ENCODE data around the gene LRRC73.

Gene LRRC73

GRCh38 chr6:43502666-43503065 is 7.5 kb downstream of the LRRC73 start:
- no peak for TF ChIP-seq FOXP2 (optimal IDR thresholded peaks at IDR 0.05; ENCODE audit: borderline replicate concordance, extremely low read depth, extremely low read length, insufficient read depth)
- TF ChIP-seq POLR2AphosphoS5 (IDR thresholded peaks at IDR 0.05; ENCODE audit: low read depth, low read length): no peak
- TF ChIP-seq TAF1 (IDR thresholded peaks at IDR 0.05; ENCODE audit: borderline replicate concordance, insufficient read depth, low read length): no peak
- TF ChIP-seq SIN3A (IDR thresholded peaks at IDR 0.05; ENCODE audit: borderline replicate concordance, insufficient read depth, low read length): no peak
- TF ChIP-seq, protein P1, sequence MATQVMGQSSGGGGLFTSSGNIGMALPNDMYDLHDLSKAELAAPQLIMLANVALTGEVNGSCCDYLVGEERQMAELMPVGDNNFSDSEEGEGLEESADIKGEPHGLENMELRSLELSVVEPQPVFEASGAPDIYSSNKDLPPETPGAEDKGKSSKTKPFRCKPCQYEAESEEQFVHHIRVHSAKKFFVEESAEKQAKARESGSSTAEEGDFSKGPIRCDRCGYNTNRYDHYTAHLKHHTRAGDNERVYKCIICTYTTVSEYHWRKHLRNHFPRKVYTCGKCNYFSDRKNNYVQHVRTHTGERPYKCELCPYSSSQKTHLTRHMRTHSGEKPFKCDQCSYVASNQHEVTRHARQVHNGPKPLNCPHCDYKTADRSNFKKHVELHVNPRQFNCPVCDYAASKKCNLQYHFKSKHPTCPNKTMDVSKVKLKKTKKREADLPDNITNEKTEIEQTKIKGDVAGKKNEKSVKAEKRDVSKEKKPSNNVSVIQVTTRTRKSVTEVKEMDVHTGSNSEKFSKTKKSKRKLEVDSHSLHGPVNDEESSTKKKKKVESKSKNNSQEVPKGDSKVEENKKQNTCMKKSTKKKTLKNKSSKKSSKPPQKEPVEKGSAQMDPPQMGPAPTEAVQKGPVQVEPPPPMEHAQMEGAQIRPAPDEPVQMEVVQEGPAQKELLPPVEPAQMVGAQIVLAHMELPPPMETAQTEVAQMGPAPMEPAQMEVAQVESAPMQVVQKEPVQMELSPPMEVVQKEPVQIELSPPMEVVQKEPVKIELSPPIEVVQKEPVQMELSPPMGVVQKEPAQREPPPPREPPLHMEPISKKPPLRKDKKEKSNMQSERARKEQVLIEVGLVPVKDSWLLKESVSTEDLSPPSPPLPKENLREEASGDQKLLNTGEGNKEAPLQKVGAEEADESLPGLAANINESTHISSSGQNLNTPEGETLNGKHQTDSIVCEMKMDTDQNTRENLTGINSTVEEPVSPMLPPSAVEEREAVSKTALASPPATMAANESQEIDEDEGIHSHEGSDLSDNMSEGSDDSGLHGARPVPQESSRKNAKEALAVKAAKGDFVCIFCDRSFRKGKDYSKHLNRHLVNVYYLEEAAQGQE (IDR thresholded peaks at IDR 0.05; ENCODE audit: insufficient read depth in 1 of 2, low read depth in 2 of 2, low read length in 2 of 2): no peak

GRCh38 chr6:43500921-43501320 is 9.2 kb downstream of the LRRC73 start:
- TF ChIP-seq POLR2AphosphoS5 (IDR thresholded peaks at IDR 0.05; ENCODE audit: low read depth, low read length) (no peak), TAF1 (IDR thresholded peaks at IDR 0.05; ENCODE audit: borderline replicate concordance, insufficient read depth, low read length) (no peak), FOXP2 (optimal IDR thresholded peaks at IDR 0.05; ENCODE audit: borderline replicate concordance, extremely low read depth, extremely low read length, insufficient read depth) (no peak), SIN3A (IDR thresholded peaks at IDR 0.05; ENCODE audit: borderline replicate concordance, insufficient read depth, low read length) (no peak)
- TF ChIP-seq, protein P1 (IDR thresholded peaks at IDR 0.05; ENCODE audit: insufficient read depth in 1 of 2, low read depth in 2 of 2, low read length in 2 of 2): no peak

DNA sequence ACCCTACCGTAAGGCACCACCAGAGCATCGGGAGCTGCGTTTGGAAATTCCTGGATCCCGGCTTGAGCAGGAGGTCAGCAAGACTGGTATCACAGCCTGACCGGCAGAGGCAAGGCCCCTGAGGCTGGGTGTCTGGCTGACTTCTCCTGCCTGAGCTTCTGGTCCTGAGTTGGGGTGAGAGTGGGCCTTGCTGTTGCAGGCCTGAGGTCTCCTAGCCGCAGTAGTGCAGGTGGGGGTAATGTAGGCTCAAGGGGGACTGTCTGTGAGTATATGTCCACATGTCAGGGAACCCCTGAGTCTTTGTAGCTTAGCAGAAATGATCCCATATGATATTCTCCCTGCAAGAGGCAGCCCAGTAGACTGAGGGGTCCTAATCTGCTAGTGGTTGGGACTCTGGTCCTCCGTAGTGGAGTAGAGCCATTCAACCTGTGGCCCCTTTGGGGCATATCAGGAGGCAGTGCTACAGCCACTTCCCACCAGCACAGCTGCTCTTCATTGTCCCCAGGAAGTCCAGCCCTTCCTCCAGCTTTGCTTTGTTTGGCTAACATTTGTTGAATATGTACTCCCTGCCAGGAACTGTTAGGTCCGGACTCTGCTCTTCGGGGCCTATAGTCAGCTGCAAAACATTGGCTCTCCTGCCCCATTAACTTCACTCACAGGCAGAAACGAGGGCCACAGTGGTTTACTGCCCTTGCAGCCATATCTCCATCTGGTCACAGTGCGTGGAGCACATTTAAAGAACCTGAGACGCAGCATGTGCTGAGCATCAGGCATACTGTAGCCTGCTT is 10.9 kb downstream of the LRRC73 start:
- TF ChIP-seq FOXP2 (optimal IDR thresholded peaks at IDR 0.05; ENCODE audit: borderline replicate concordance, extremely low read depth, extremely low read length, insufficient read depth): peak; percentile 32
- TF ChIP-seq SIN3A (IDR thresholded peaks at IDR 0.05; ENCODE audit: borderline replicate concordance, insufficient read depth, low read length): peak; percentile 62; the same call in 1 of the 2 replicates
- TF ChIP-seq POLR2AphosphoS5 (IDR thresholded peaks at IDR 0.05; ENCODE audit: low read depth, low read length): no peak
- TF ChIP-seq, protein P1 (IDR thresholded peaks at IDR 0.05; ENCODE audit: insufficient read depth in 1 of 2, low read depth in 2 of 2, low read length in 2 of 2): peak in 1 of 2 experiments; percentile 69; a peak in 1 of 4 replicates
- TF ChIP-seq TAF1 (IDR thresholded peaks at IDR 0.05; ENCODE audit: borderline replicate concordance, insufficient read depth, low read length): peak; percentile 14; the same call in 1 of the 2 replicates

DNA sequence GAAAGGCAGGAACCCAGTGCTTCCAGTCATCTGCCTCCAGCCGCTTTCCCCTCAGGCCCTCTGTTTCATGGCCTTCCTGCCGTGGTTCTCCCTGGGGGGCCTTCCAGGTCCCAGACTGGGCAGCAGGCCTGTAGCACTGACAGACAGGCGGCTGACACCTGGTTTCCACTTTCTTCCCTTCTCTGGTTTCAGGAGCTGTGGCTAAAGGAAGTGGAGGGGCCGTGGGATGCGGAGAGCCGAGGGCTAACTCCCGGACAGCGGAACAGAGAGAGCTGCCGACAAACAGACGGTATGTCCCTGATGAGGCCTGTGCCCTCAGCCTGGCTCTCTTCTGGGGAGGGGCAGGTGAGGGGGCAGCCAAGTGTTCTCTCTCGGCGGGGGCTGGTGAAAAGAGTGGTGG is 12.5 kb downstream of the LRRC73 start:
- TF ChIP-seq POLR2AphosphoS5 (IDR thresholded peaks at IDR 0.05; ENCODE audit: low read depth, low read length): no peak
- no peak for TF ChIP-seq TAF1 (IDR thresholded peaks at IDR 0.05; ENCODE audit: borderline replicate concordance, insufficient read depth, low read length)
- TF ChIP-seq, protein P1 (IDR thresholded peaks at IDR 0.05; ENCODE audit: insufficient read depth in 1 of 2, low read depth in 2 of 2, low read length in 2 of 2): no peak
- TF ChIP-seq FOXP2 (optimal IDR thresholded peaks at IDR 0.05; ENCODE audit: borderline replicate concordance, extremely low read depth, extremely low read length, insufficient read depth): no peak
- no peak for TF ChIP-seq SIN3A (IDR thresholded peaks at IDR 0.05; ENCODE audit: borderline replicate concordance, insufficient read depth, low read length)
